ENCODE measurements around the gene LRRC4C.

The LRRC4C gene

GRCh38 chr11:40139536-40139935 lies 1319.9 kb downstream of the LRRC4C start:
- no peak for DNase-seq

- DNase-seq: no peak
Measured at GRCh38 chr11:40139066-40139465, 1320.4 kb downstream of the LRRC4C start.

- no peak for DNase-seq
Measured at GRCh38 chr11:40134820-40135570, 1324.5 kb downstream of the LRRC4C start.

GRCh38 chr11:40133498-40133897 lies 1326.0 kb downstream of the LRRC4C start:
- DNase-seq: no peak

- no peak for DNase-seq
Measured at GRCh38 chr11:40132912-40133311, 1326.5 kb downstream of the LRRC4C start.

- DNase-seq: no peak
Measured at GRCh38 chr11:40130427-40130826, 1329.0 kb downstream of the LRRC4C start.

GRCh38 chr11:40129266-40129665 lies 1330.2 kb downstream of the LRRC4C start:
- DNase-seq: no peak

GRCh38 chr11:40125054-40125453 lies 1334.4 kb downstream of the LRRC4C start:
- DNase-seq: no peak

GRCh38 chr11:40119661-40120060 lies 1339.8 kb downstream of the LRRC4C start:
- DNase-seq: no peak

- DNase-seq: no peak
Measured at GRCh38 chr11:40118780-40119179, 1340.7 kb downstream of the LRRC4C start.

GRCh38 chr11:40118026-40118425 lies 1341.4 kb downstream of the LRRC4C start:
- DNase-seq: no peak

- no peak for DNase-seq
Measured at GRCh38 chr11:40104941-40105550, 1354.4 kb downstream of the LRRC4C start.

- no peak for DNase-seq
Measured at GRCh38 chr11:40100781-40101180, 1358.7 kb downstream of the LRRC4C start.

- DNase-seq: no peak
Measured at GRCh38 chr11:40100162-40100553, 1359.3 kb downstream of the LRRC4C start.

GRCh38 chr11:40099426-40100161 lies 1359.9 kb downstream of the LRRC4C start:
- DNase-seq: no peak

GRCh38 chr11:40095446-40095845 lies 1364.0 kb downstream of the LRRC4C start:
- DNase-seq: no peak

GRCh38 chr11:40094954-40095353 lies 1364.5 kb downstream of the LRRC4C start:
- DNase-seq: no peak

GRCh38 chr11:40080434-40080833 lies 1379.0 kb downstream of the LRRC4C start:
- no peak for DNase-seq
